SK-N-MC (cell line): ENCODE results near the gene NR3C1.

Experiments
- DNase-seq: peaks from one replicate; pipeline ENCODE4 v3.0.0-alpha.2; 2011; ENCODE audit warnings: low read depth, low spot score
- H3K27ac ChIP-seq: fragments of 200-600 bp; sonication (generic); 2 replicates; pipeline ENCODE4 v1.5.1; 2016; ENCODE audit warnings: mixed run types
- H3K36me3 ChIP-seq: fragments of 200-600 bp; sonication (generic); 2 replicates; pipeline ENCODE4 v1.6.1; 2017; ENCODE audit warnings: antibody characterized with exemption, low read length, mixed read lengths; ENCODE audit not compliant: insufficient read depth
- H3K4me3 ChIP-seq: fragments of 200-600 bp; sonication (generic); 2 replicates; pipeline ENCODE4 v1.5.1; 2016
- H3K9ac ChIP-seq: fragments of 200-600 bp; sonication (generic); 2 replicates; pipeline ENCODE4 v1.8.0; 2017; ENCODE audit warnings: mixed run types, mixed read lengths; ENCODE audit not compliant: insufficient read length
- H3K9me3 ChIP-seq: fragments of 200-600 bp; sonication (generic); 2 replicates; pipeline ENCODE4 v1.6.1; 2017; ENCODE audit warnings: low read depth, mild to moderate bottlenecking, antibody characterized with exemption, low read length, moderate library complexity, mixed read lengths
- EZH2 ChIP-seq: fragments of 200-600 bp; sonication (generic); IDR thresholded peaks from one replicate; pipeline ENCODE4 v1.6.1; 2017; ENCODE audit warnings: antibody characterized with exemption
- FOXP2 ChIP-seq: optimal IDR thresholded peaks from 2 replicates; pipeline ENCODE3; 2011; ENCODE audit warnings: mild to moderate bottlenecking, moderate library complexity; ENCODE audit not compliant: insufficient read depth; ENCODE audit errors: extremely low read length, control extremely low read depth
- POLR2AphosphoS5 ChIP-seq: IDR thresholded peaks from 2 replicates; pipeline ENCODE4 v1.6.1; 2012; ENCODE audit warnings: mild to moderate bottlenecking, low read depth, low read length, borderline replicate concordance

Gene NR3C1

DNA sequence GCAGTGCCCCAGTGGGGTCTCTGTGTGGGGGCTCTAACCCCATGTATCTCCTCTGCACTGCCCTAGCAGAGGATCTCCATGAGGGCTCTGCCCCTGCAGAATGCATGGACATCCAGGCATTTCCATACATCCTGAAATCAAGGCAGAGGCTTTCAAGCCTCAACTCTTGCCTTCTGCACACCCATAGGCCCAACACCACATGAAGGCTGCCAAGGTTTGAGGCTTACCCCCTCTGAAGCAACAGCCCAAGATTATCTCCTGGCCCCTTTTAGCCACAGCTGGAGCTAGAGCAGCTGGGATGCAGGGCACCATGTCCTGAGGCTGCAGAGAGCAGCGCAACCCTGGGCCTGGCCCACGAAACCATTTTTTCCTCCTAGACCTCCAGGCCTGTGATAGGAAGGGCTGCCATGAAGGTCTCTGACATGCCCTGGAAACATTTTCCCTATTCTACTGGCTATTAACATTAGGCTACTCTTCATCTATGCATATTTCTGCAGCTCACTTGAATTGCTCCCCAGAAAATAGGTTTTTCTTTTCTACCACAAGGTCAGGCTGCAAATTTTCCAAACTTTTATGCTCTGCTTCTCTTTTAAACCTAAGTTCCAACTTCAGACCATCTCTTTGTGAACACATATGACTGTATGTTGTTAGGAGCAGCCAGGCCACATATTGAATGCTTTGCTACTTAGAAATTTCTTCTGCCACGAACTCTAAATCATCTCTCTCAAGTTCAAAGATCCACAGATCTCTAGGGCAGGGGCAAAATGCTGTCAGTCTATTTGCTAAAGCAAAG is 18.4 kb downstream of the NR3C1 start:
- no peaks in the 10 kb centered on the region for H3K36me3 ChIP-seq
- TF ChIP-seq FOXP2: no peak
- TF ChIP-seq EZH2: no peak
- no peak for TF ChIP-seq POLR2AphosphoS5
- H3K27ac ChIP-seq: no peak overlapping the region
- H3K4me3 ChIP-seq: no peak overlapping the region
- H3K9ac ChIP-seq: no peak overlapping the region
- H3K9me3 ChIP-seq: no peaks in the 10 kb centered on the region
- no peak for DNase-seq

DNA sequence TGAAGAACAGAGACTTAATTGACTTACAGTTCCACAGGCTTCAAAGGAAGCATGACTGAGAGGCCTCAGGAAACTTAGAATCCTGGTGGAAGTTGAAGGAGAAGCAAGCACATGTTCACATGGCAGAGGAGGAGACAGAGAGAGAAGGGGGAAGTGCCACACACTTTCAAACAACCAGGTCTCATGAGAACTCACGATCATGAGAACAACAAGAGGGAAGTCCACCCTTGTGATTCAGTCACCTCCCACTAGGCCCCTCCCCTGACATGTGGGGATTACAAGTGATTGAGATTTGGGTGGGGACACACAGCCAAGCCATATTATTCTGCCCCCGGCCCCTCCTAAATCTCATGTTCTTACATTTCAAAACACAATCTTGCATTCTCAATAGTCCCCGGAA is 19.5 kb downstream of the NR3C1 start:
- Histone ChIP-seq H3K27ac (no peak overlapping the region), H3K9me3 (no peaks in the 10 kb centered on the region), H3K9ac (no peak overlapping the region), H3K4me3 (no peak overlapping the region), H3K36me3 (no peaks in the 10 kb centered on the region)
- DNase-seq: no peak
- TF ChIP-seq EZH2: no peak
- TF ChIP-seq POLR2AphosphoS5: no peak
- no peak for TF ChIP-seq FOXP2

DNA sequence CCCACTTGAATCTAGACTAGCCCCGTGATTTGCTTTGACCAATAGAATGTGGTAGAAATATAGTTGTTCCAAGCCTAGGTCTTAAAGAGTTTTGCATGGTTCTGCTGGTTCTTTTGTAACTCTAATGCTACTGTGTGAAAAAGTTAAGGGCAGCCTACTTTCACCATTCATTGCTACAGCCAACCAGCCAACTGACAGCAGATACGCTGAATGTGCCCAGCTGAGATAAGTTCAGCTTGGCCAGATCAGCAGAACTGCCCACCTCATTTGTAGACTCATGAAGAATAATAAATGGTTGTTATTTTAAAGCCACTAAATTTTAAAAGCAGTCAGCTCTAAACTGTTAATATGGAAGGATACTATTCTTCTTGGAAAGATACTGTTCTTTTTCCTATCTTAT is 23.9 kb downstream of the NR3C1 start:
- no peak overlapping the region for H3K27ac ChIP-seq
- no peak for DNase-seq
- no peak overlapping the region for H3K9ac ChIP-seq
- TF ChIP-seq POLR2AphosphoS5: no peak
- no peaks in the 10 kb centered on the region for H3K9me3 ChIP-seq
- H3K36me3 ChIP-seq: no peaks in the 10 kb centered on the region
- no peak overlapping the region for H3K4me3 ChIP-seq

DNA sequence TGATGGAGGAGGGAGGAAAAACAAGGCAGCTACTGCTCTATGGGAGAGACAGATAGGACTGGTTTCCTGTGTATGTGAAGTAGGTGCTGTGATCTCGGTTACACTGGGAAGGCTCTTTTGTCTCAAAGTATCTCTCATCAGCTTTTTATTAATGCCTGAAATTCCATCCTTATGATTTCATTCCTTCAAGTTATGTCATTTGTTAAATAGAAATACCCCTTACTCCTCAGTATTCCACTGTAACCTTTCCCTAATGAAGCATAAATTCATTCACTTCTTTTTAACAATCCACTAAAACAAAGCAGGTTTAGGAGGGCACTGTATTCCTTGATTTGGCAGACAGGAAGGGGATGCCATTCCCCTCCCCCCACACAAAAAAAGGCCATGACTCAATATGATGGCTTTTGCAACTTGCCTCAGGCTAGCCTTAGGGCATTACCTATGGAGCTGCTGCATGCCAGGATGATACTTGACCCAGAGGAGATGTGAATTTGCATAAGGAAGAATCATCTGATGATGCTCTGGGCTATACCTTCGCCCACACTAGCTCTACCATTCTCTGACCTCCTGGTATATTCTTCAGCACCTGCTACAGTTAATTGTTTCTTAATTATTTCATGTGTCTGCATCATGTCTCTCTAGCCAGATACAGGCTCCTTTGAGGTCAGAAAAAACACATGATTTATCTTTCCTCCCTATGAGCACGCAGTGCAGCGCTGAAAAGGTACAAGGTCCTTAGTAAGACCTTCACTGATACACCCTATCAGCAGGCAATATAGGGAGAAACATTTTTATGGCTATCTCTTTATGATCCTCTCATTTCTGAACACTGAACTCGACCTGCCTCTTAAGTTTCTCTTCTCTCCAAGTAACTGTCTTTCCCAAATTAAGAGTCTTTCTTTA is 26.3 kb downstream of the NR3C1 start:
- H3K27ac ChIP-seq: no peak overlapping the region
- no peak overlapping the region for H3K9ac ChIP-seq
- no peaks in the 10 kb centered on the region for H3K9me3 ChIP-seq
- H3K36me3 ChIP-seq: no peaks in the 10 kb centered on the region
- TF ChIP-seq EZH2 (no peak), POLR2AphosphoS5 (no peak), FOXP2 (no peak)
- no peak overlapping the region for H3K4me3 ChIP-seq
- no peak for DNase-seq

DNA sequence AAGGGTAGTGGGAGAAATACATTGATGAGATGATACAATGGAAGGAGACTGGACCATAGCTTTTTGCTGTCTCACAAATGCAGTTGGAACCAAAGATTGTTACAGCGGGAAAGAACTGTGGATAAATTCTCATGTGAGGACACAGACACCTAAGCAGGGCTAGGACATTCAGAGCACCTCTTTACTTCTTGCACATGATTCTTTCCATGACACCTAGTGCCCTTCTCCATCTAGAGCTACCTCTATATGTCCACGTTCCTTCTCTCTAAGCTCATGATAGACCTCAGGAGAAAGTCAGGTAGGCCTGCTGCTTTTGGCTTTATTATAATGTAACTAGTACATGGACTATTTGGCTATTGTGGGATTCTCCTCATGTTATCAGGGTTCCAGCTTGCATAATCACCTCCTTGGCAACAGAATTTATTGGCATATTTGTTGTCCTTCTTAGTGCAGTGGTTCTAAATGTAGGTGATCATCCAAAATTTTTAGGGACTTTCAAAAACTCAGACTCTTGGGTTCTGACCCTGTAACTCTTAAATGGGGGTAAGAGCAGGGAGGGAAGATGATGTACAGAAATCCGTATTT is 27.2 kb downstream of the NR3C1 start:
- Histone ChIP-seq H3K9ac (no peak overlapping the region), H3K27ac (no peak overlapping the region), H3K36me3 (no peaks in the 10 kb centered on the region), H3K9me3 (no peaks in the 10 kb centered on the region), H3K4me3 (no peak overlapping the region)
- TF ChIP-seq POLR2AphosphoS5 (no peak), FOXP2 (no peak), EZH2 (no peak)
- DNase-seq: no peak

DNA sequence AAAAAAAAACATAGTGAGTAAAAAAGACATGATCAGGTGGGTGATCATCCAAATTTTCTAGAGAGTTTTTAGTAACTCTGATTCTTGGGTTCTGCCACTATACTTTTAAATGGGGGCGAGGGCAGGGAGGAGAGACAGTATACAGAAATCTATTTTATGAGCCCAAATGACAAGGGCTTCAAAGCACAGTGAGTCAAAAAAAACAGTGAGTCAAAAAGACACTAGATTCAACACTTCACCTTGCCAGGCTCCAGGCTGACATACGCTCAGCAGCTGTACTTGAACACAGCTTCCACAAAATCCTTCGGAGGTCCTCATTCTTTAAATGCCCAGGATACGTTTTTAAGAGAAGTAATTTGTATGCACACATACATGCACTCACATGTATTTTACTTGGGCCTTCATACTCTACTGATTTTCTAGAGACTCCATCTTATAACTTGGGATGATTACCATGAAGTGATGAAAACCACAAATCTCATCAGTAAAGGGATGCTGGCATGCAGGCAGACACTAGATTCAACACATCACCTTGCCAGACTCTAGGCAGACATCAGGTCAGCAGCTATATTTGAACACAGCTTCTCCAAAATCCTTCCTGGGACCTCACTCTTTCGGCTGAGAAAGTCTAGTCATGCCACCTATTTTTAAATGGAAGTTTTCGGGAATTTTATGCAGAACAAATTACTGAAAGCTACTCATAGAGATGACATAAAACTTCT is 28.8 kb downstream of the NR3C1 start:
- no peak for DNase-seq
- Histone ChIP-seq H3K36me3 (no peaks in the 10 kb centered on the region), H3K27ac (no peak overlapping the region), H3K4me3 (no peak overlapping the region), H3K9ac (no peak overlapping the region), H3K9me3 (no peaks in the 10 kb centered on the region)
- TF ChIP-seq EZH2 (no peak), POLR2AphosphoS5 (no peak), FOXP2 (no peak)

DNA sequence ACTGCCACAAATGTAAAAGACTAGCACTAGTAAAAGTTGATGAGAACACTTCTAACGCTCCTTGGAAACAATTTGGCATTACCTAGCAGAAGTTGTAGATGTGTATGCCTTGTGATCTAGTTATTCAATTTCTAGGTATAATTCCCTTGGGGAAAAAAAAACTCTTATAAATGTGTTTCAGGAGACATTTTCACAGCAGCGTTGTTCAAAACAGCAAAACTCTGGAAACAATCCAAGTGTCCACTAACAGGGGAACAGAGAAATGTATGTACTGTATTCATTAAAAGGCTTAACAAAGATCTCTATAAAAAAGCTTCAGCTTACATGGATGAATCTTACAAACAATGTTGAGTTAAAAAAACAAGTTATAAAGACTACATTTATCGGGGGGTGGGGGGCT is 30.4 kb downstream of the NR3C1 start:
- no peak for DNase-seq
- no peak overlapping the region for H3K4me3 ChIP-seq
- H3K9me3 ChIP-seq: no peaks in the 10 kb centered on the region
- no peak for TF ChIP-seq FOXP2
- TF ChIP-seq POLR2AphosphoS5: no peak
- TF ChIP-seq EZH2: no peak
- H3K9ac ChIP-seq: no peak overlapping the region
- no peak overlapping the region for H3K27ac ChIP-seq
- H3K36me3 ChIP-seq: no peaks in the 10 kb centered on the region

DNA sequence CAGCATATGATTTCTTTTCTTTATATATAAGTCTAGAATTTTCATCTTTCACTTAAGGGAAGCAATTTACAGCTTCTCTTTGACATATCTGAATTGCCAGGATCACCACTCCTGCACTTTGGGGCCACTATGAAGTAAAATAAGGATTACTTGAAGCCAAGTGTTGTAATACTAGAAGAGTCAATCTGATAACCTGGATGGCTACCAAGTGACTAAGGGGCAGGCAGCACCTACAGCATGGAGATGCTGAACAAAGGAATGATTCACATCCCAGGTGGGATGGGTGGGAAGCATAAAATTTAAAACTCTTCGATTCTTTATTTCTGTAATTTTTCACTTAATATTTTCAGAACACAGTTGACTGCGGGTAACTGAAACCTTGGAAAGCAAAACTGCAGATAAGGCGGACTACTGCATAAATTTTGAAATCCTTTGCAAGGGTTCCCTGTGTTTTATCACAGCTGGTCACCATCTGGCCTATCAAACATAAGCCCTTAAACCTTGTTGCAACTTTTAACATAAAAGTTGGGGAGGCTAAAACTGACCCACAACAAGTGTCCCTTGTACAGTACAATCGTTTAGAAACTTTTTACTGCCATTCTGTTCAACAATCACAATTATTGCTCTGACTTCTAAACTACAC is 31.2 kb downstream of the NR3C1 start:
- Histone ChIP-seq H3K4me3 (no peak overlapping the region), H3K36me3 (no peaks in the 10 kb centered on the region), H3K27ac (no peak overlapping the region), H3K9me3 (no peaks in the 10 kb centered on the region), H3K9ac (no peak overlapping the region)
- no peak for DNase-seq
- no peak for TF ChIP-seq POLR2AphosphoS5
- no peak for TF ChIP-seq EZH2
- TF ChIP-seq FOXP2: no peak
